ENCODE results near the gene GBP4.

GBP4 gene

DNA sequence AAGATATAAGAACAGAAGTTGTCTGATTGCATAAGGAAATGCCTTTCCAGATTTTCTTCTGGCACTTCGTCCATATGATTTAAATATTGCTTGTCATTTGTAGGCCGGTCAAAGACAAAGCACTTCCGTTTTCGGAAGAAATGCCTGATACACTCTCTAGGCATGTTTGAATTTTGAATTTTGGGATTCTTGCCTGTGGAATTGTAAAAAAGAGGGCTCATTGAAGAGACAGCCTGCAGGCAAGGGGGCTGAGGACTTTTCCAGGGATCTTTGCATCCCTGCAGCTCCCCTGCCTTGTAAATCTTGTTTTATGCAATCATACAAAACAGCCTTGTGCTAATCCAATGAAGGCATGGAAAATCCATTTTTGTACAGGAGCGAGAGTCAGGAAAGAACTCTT, 7.4 kb downstream of the GBP4 start:
- Mint-ChIP-seq H3K4me3 (no peak overlapping the region), H3K27ac (peak overlapping the region; percentile 46), H3K9me3 (ENCODE audit: low read depth) (no peaks in the 10 kb centered on the region), H3K36me3 (peaks cover 60% of the 10 kb centered on the region), H3K4me1 (ENCODE audit: low read depth) (peaks cover 63% of the 10 kb centered on the region), H3K27me3 (no peaks in the 10 kb centered on the region)

DNA sequence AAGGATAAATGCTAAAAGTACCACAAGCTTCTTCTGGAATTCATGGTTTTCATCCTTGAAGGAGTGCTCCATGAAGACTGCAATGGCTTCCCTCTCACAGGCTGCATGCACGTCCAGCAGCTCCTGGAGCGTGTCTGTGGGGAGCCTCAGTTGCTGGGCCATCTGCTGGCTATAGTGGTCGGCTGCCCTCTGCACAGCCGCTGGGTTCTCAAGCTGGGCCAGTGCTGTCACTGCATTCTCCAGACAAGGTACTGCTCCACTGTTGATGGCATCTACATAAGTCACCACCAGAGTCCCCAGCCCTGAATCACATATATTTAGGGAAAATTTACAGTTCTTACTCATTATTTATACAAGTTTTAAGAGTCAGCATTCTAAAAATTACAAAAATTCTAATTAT, 8.7 kb downstream of the GBP4 start:
- Mint-ChIP-seq H3K27ac (no peak overlapping the region), H3K36me3 (peaks cover 54% of the 10 kb centered on the region), H3K4me1 (ENCODE audit: low read depth) (peaks cover 50% of the 10 kb centered on the region), H3K4me3 (no peak overlapping the region), H3K9me3 (ENCODE audit: low read depth) (no peaks in the 10 kb centered on the region), H3K27me3 (no peaks in the 10 kb centered on the region)

GRCh38 chr1:89179343-89179742, 19.4 kb downstream of the GBP4 start:
- Mint-ChIP-seq H3K4me1 (ENCODE audit: low read depth) (peaks cover 4% of the 10 kb centered on the region), H3K27me3 (no peaks in the 10 kb centered on the region), H3K27ac (no peak overlapping the region), H3K4me3 (no peak overlapping the region), H3K36me3 (peaks cover 27% of the 10 kb centered on the region), H3K9me3 (ENCODE audit: low read depth) (peaks cover 8% of the 10 kb centered on the region)

GRCh38 chr1:89176971-89177370, 21.8 kb downstream of the GBP4 start:
- peaks cover 8% of the 10 kb centered on the region for H3K36me3 Mint-ChIP-seq
- no peak overlapping the region for H3K27ac Mint-ChIP-seq
- no peaks in the 10 kb centered on the region for H3K9me3 Mint-ChIP-seq (ENCODE audit: low read depth)
- no peak overlapping the region for H3K4me3 Mint-ChIP-seq
- H3K27me3 Mint-ChIP-seq, result no peaks in the 10 kb centered on the region
- peaks cover 4% of the 10 kb centered on the region for H3K4me1 Mint-ChIP-seq (ENCODE audit: low read depth)

GRCh38 chr1:89175601-89176256, 23.0 kb downstream of the GBP4 start, which contains the start of gene GBP7:
Gene GBP7, minus strand, starts transcription at chr1:89176003. Its CDS starts 4,068 bp downstream, at chr1:89171935.
- H3K27me3 Mint-ChIP-seq, result no peaks in the 10 kb centered on the region
- no peak within 1 kb of the TSS for H3K27ac Mint-ChIP-seq
- peaks cover 4% of the 10 kb centered on the region for H3K4me1 Mint-ChIP-seq (ENCODE audit: low read depth)
- H3K36me3 Mint-ChIP-seq, result peaks cover 2% of the 10 kb centered on the region
- H3K4me3 Mint-ChIP-seq, result no peak within 1 kb of the TSS
- H3K9me3 Mint-ChIP-seq (ENCODE audit: low read depth), result no peaks in the 10 kb centered on the region

DNA sequence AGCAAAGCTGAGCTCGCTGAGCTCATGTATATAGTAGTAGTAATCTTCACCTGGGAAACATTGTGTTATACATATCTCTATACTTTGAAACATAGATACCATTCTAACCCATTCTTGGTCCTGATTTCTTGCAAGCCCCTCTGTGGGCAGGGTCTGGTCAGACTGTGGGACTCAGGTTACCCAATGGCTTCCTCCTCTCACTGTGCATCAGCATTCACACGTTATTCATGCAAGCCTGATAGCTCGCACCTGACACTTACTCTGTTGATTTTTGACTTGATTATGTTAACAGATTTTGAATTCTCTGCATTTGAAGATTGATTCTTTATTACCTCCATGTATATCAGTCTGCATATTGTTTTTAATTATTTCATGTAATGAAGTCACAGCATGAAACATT, 24.3 kb downstream of the GBP4 start:
- no peaks in the 10 kb centered on the region for H3K9me3 Mint-ChIP-seq (ENCODE audit: low read depth)
- no peak overlapping the region for H3K27ac Mint-ChIP-seq

GRCh38 chr1:89172468-89173143, 26.1 kb downstream of the GBP4 start:
- no peaks in the 10 kb centered on the region for H3K27me3 Mint-ChIP-seq
- peaks cover 2% of the 10 kb centered on the region for H3K36me3 Mint-ChIP-seq
- H3K9me3 Mint-ChIP-seq (ENCODE audit: low read depth), result no peaks in the 10 kb centered on the region
- no peak overlapping the region for H3K4me3 Mint-ChIP-seq
- H3K4me1 Mint-ChIP-seq (ENCODE audit: low read depth), result peaks cover 4% of the 10 kb centered on the region
- no peak overlapping the region for H3K27ac Mint-ChIP-seq

More for the DNA sequence above, 24.3 kb downstream of the GBP4 start:
- H3K4me1 Mint-ChIP-seq (ENCODE audit: low read depth), result peaks cover 4% of the 10 kb centered on the region
- no peaks in the 10 kb centered on the region for H3K27me3 Mint-ChIP-seq
- no peak overlapping the region for H3K4me3 Mint-ChIP-seq
- H3K36me3 Mint-ChIP-seq, result peaks cover 2% of the 10 kb centered on the region

DNA sequence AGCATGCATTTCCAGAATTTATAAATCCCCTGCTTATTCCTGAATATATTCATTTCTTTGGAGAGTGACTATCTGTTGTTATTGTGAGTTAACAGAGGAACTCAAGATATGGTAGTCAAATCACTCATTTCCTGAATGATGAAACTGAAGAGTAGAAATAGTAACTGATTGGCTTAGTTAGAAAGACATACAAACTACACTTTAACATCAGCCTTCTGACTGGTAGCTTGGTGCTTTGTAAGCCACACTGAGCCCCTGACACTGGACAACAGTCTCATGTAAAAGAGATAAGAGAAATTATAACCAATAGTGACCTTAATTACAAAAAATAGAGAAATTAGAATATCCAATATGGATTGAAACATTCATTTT, 27.7 kb downstream of the GBP4 start:
- H3K27me3 Mint-ChIP-seq, result no peaks in the 10 kb centered on the region
- H3K27ac Mint-ChIP-seq, result no peak overlapping the region
- no peak overlapping the region for H3K4me3 Mint-ChIP-seq
- H3K9me3 Mint-ChIP-seq (ENCODE audit: low read depth), result no peaks in the 10 kb centered on the region
- no peaks in the 10 kb centered on the region for H3K4me1 Mint-ChIP-seq (ENCODE audit: low read depth)
- peaks cover 2% of the 10 kb centered on the region for H3K36me3 Mint-ChIP-seq

DNA sequence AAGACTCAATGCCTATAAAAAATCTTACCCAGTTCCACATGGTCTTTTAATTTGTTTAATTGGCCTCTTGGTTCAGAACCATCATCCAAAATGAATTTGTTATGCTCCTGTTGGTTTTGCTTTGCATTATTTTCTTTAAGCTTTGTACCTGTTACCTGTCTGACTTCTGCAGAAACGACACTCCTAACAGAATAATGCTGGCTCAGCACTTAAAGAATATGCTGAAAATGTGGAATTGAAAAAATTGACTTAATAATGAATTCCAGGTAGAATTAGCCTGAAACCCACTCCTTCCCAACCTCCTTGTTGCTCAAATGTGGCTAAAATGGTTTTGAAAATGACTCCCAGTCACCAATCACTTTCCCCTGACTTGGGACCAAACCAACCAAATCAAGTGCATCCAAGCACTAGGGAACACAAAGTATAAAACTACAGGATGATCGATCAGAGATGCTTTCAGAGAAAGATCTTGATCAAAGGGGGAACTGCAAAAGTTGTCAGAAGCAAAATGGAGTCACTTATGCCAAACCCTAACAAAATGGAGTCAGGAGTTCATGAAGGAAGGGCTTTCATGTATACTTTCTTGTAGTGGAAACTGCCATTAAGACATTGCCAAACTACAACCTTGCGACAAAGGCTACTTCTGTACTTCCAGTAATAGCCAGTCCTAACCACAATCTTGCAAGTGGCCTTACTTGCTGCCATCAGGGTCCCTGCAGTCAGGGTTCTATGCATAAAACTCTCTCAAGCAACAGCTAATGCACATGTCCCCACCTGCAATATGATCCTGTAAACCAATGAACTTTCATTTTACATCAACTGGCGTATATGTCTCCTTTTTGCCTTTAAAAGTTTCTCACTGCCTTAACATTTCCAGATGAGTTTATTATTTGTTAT, 28.3 kb downstream of the GBP4 start:
- no peaks in the 10 kb centered on the region for H3K27me3 Mint-ChIP-seq
- H3K36me3 Mint-ChIP-seq, result peaks cover 2% of the 10 kb centered on the region
- H3K27ac Mint-ChIP-seq, result no peak overlapping the region
- H3K9me3 Mint-ChIP-seq (ENCODE audit: low read depth), result no peaks in the 10 kb centered on the region
- H3K4me3 Mint-ChIP-seq, result no peak overlapping the region
- no peaks in the 10 kb centered on the region for H3K4me1 Mint-ChIP-seq (ENCODE audit: low read depth)

DNA sequence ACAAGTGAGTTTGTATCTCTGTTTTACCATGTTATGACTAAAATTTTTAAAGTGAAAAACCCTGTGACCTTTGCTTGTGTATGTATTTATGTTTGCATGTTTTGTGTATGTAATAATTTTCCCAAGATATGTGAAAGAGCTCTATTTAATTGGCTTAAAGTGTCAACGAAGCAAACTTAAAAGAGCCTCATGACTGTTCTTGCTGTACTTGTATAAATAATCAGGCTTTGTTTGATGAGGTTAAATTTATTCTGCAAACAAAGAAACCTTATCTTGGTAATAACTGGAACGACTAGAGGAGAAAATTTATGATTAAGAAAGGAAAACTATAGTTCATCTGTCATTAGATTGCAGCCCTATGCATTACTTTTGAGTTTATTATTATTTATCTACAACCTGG, 29.6 kb downstream of the GBP4 start:
- no peak overlapping the region for H3K27ac Mint-ChIP-seq
- no peak overlapping the region for H3K4me3 Mint-ChIP-seq
- no peaks in the 10 kb centered on the region for H3K4me1 Mint-ChIP-seq (ENCODE audit: low read depth)
- H3K36me3 Mint-ChIP-seq, result peaks cover 2% of the 10 kb centered on the region
- no peaks in the 10 kb centered on the region for H3K9me3 Mint-ChIP-seq (ENCODE audit: low read depth)
- no peaks in the 10 kb centered on the region for H3K27me3 Mint-ChIP-seq

DNA sequence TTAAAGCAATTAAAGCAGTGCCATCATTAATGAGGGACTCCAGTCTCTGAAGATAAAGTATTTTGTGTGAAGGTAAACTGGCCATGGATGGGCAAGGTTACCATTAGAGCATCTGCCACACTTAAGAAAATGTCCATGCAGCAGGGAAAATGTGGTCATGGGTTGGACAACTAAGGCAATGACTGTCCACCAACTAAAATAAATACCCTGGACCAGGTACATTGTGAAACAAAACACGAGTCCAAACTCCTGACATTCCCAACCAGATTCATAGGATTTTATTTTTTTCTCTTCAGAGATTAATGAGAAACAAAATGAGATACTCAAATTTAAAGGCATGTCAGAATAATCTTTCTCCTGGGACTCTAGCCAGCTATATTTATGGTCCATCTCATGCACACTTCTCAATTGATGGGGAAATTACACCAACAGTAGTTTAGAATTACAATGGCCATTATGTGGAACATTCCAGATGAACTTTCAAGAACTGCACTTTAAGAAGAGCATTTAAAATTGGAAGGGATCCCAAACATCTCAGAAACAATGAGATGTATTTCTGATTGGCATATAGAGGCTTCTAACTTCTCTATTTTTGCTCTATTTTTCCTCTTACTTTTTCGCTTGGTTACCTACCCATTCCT, 31.0 kb downstream of the GBP4 start:
- Mint-ChIP-seq H3K4me3 (no peak overlapping the region), H3K36me3 (peaks cover 2% of the 10 kb centered on the region), H3K9me3 (ENCODE audit: low read depth) (no peaks in the 10 kb centered on the region), H3K4me1 (ENCODE audit: low read depth) (no peaks in the 10 kb centered on the region), H3K27me3 (no peaks in the 10 kb centered on the region), H3K27ac (no peak overlapping the region)

DNA sequence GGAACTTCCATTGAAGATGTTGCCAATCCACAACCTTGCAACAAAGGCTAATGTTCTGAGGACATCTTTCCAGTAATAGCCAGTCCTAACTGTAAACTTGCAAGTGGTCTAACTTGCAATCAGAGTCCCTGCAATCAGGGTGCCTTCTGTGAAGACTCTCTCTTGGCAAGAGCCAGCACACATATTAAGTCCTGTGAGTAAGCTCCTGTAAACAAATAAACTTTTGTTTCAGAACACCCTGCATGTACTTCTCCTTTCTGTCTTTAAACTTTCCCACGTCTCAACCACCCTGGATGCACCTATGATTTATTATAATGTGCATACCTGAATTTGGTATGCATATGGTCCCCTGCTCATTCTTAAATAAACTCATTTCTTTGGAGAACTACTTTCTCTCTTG, 32.0 kb downstream of the GBP4 start:
- H3K27me3 Mint-ChIP-seq, result no peaks in the 10 kb centered on the region
- H3K9me3 Mint-ChIP-seq (ENCODE audit: low read depth), result peaks cover 6% of the 10 kb centered on the region
- H3K27ac Mint-ChIP-seq, result no peak overlapping the region
- H3K36me3 Mint-ChIP-seq, result no peaks in the 10 kb centered on the region
- H3K4me1 Mint-ChIP-seq (ENCODE audit: low read depth), result no peaks in the 10 kb centered on the region
- no peak overlapping the region for H3K4me3 Mint-ChIP-seq

GRCh38 chr1:89165811-89166210, 32.9 kb downstream of the GBP4 start:
- Mint-ChIP-seq H3K27ac (no peak overlapping the region), H3K4me3 (no peak overlapping the region), H3K36me3 (peaks cover 2% of the 10 kb centered on the region), H3K27me3 (no peaks in the 10 kb centered on the region), H3K4me1 (ENCODE audit: low read depth) (no peaks in the 10 kb centered on the region), H3K9me3 (ENCODE audit: low read depth) (peaks cover 10% of the 10 kb centered on the region)

DNA sequence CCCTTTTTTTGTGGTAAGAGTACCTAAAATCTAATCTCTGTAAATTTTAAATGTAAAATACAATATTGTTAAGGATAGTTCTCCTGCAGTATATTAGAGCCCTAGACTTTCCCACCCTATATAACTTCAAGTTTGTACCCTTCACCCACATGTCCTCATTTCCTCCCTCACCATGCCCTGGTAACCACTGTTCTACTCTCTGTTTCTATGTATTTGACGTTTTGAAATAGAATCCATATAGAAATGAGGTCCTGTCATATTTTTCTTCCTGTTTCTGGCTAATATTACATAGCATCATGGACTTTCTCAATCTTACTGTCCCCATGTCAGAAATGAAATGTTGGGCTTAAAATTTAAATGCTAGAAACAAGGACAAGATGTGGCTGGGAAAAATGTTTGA, 47.7 kb downstream of the GBP4 start:
- peaks cover 4% of the 10 kb centered on the region for H3K9me3 Mint-ChIP-seq (ENCODE audit: low read depth)
- no peak overlapping the region for H3K4me3 Mint-ChIP-seq
- no peaks in the 10 kb centered on the region for H3K27me3 Mint-ChIP-seq
- peaks cover 2% of the 10 kb centered on the region for H3K4me1 Mint-ChIP-seq (ENCODE audit: low read depth)
- peaks cover 4% of the 10 kb centered on the region for H3K36me3 Mint-ChIP-seq
- no peak overlapping the region for H3K27ac Mint-ChIP-seq

- Mint-ChIP-seq H3K4me1 (ENCODE audit: low read depth) (peaks cover 6% of the 10 kb centered on the region), H3K36me3 (no peaks in the 10 kb centered on the region), H3K9me3 (ENCODE audit: low read depth) (no peaks in the 10 kb centered on the region), H3K4me3 (no peak overlapping the region), H3K27me3 (no peaks in the 10 kb centered on the region), H3K27ac (no peak overlapping the region)
Measured at GRCh38 chr1:89149976-89150375, 48.8 kb downstream of the GBP4 start.
